ENCODE results near the gene FRMD4A.

GRCh38 chr10:14125564-14125963 is 205.2 kb downstream of the FRMD4A start:
- no peak for TF ChIP-seq POLR2AphosphoS5 (IDR thresholded peaks at IDR 0.05; ENCODE audit: low read depth)
- TF ChIP-seq CTCF (IDR thresholded peaks at IDR 0.05; ENCODE audit: insufficient read depth, low read length), result no peak

All from HL-60 (cell line).